Astrocyte of the cerebellum (primary cell): Measurements from ENCODE around the gene WWOX.

Experiments
- DNase-seq: peaks from one replicate; pipeline ENCODE4 v3.0.0-alpha.2; 2011; ENCODE audit warnings: low read depth
- H3K4me3 ChIP-seq: 2 replicates; pipeline ENCODE4 v1.5.1; 2011; ENCODE audit warnings: mild to moderate bottlenecking, low read depth, low read length, moderate library complexity
- in situ Hi-C: cut with HindIII; loops from 2 replicates; pipeline ENCODE4 v1.10.0; 2017; ENCODE audit warnings: low sequenced_read_pairs
- TF ChIP-seq, protein P1 (sequence below): IDR thresholded peaks from 2 replicates; pipeline ENCODE4 v1.5.1; 2012; ENCODE audit warnings: low read length, low read depth, moderate library complexity, mild to moderate bottlenecking; ENCODE audit errors: missing control alignments

The WWOX gene

DNA sequence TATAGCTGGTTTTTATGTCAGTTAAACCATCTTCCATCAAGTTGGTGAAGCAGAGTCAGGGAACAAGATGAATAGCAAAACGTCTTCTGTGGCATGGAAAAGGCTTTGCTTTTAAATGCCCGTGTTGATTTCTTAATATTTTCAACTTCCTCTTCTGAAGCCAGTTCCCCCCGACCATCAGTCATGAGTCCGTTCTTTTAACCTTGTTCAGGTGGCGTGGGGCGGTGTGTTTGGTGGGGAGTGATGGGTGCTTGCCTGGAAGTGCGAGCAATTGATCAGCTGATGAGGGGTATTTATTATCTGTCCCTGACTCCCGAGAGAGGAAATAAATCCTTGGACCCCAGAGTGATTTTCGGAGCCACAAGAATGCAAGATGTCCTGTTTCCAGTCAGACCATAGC, 147.1 kb downstream of the WWOX start:
- in situ Hi-C loops = no loop called here
- H3K4me3 ChIP-seq = no peak overlapping the region
- DNase-seq = no peak
- TF ChIP-seq, protein P1, sequence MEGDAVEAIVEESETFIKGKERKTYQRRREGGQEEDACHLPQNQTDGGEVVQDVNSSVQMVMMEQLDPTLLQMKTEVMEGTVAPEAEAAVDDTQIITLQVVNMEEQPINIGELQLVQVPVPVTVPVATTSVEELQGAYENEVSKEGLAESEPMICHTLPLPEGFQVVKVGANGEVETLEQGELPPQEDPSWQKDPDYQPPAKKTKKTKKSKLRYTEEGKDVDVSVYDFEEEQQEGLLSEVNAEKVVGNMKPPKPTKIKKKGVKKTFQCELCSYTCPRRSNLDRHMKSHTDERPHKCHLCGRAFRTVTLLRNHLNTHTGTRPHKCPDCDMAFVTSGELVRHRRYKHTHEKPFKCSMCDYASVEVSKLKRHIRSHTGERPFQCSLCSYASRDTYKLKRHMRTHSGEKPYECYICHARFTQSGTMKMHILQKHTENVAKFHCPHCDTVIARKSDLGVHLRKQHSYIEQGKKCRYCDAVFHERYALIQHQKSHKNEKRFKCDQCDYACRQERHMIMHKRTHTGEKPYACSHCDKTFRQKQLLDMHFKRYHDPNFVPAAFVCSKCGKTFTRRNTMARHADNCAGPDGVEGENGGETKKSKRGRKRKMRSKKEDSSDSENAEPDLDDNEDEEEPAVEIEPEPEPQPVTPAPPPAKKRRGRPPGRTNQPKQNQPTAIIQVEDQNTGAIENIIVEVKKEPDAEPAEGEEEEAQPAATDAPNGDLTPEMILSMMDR = no peak

DNA sequence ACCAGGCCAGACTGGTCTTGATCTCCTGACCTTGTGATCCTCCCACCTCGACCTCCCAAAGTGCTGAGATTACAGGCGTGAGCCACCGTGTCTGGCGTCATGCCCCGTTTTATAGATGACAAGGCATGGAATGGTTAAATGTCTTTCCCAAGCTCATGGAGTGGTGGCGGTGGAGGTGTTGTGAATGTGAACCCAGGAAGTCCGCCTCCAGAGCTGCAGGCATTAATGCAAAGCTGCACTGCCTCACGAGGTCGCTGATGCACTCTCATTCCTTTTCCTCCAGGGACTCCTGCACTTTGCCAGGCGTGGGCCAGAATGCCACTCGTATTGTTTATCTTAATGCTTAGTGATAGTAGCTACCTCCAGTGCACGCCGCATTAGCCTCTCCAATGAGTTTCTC, 149.6 kb downstream of the WWOX start:
- H3K4me3 ChIP-seq = no peak overlapping the region
- no peak for DNase-seq
- TF ChIP-seq, protein P1 = no peak
- in situ Hi-C loops = no loop called here

DNA sequence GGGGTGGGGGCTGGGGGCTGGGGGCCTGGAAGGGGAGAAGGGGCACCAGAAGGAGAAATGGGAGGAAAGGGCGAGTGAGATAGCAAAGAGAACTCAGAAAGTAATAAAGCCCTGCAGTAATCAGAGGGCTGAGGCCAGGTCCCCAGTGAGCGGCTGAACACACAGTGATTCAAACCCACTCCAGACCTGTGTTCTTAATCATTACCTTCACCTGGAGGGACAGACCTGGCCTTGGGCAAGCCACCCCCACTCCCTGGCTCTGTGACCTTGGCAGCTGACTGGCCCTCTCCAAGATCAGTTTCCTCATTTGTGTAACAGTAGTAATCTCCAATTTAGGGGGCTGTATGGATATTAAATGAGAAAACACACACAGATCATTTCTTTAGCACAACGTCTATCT, 150.4 kb downstream of the WWOX start:
- DNase-seq = no peak
- TF ChIP-seq, protein P1 = no peak
- in situ Hi-C loops = no loop called here
- no peak overlapping the region for H3K4me3 ChIP-seq

DNA sequence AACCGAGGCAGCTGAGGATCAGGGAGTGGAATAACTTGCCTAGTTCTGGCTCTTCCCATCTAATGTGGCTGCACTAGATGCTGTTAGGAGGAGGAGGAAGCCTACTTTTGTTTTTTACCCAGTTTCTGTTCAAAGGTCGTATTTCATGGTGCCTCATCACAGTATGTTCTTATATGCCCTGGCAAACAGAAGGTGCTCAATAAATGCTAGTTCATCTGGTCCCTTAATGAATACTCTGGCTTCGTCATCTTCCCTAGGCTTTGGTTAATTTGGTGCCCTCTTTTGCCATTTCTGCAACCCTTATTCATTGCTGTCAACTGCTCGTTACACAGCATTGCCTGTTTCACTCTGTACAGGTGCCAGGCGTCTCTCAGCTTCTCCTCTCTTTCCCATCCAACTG, 151.7 kb downstream of the WWOX start:
- no peak overlapping the region for H3K4me3 ChIP-seq
- TF ChIP-seq, protein P1 = no peak
- in situ Hi-C loops = no loop called here
- no peak for DNase-seq

DNA sequence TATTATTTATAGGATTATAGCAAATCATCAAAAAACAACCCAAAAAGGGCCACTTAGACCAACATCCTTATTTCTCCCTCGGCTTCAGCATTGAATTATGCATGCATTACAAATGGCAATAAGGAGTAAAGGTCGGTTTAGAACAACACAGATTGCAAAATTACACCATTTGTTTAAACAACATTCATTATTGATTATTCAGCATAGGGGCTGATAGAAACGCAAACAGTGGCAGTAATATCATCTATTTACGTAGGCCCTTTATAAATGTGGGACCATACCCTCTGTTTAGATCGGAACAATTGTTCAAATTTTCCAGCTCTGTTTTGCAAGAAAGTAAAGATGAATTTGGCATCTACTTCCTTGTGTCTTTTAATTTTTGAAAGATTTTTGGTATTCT, 153.3 kb downstream of the WWOX start:
- TF ChIP-seq, protein P1 = no peak
- DNase-seq = no peak
- in situ Hi-C loops = no loop called here

DNA sequence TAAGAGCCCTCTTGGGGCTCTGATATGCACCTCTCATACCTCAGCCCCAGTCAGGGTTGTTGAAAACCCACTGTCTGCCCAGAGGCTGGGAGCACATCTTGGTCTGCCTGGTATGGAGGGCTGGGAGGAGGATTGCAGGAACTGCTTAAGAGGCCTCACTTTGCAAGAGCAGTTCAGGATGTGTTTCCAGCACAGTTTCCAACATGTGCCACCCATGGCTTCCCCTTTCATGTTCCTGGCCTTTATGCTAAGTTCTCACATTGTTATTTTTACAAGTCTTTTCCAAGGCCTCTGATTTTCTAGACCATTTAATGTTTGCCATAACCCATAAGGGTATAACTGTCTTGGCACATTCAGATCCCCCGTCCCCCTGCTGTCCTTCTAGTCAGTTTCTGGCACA, 155.4 kb downstream of the WWOX start:
- TF ChIP-seq, protein P1 = no peak

More for the DNA sequence above, 153.3 kb downstream of the WWOX start:
- no peak overlapping the region for H3K4me3 ChIP-seq

More for the DNA sequence above, 155.4 kb downstream of the WWOX start:
- in situ Hi-C loops = no loop called here
- no peak overlapping the region for H3K4me3 ChIP-seq
- no peak for DNase-seq
